GM23338 (cell line): ENCODE measurements around the gene TJP1.

Source experiments
- CREB1 ChIP-seq: fragments of 250-450 bp; sonication (Bioruptor Pico); IDR thresholded peaks from 2 replicates; pipeline ENCODE4 v1.5.0; 2020; ENCODE audit warnings: low read depth, mild to moderate bottlenecking, moderate library complexity
- ETS1 ChIP-seq: IDR thresholded peaks from 2 replicates; pipeline ENCODE4 v1.6.1; 2016; ENCODE audit warnings: antibody characterized with exemption
- EZH2 ChIP-seq: fragments of 200-600 bp; sonication (generic); IDR thresholded peaks from one replicate; pipeline ENCODE4 v1.8.0; 2017; ENCODE audit warnings: antibody characterized with exemption, mild to moderate bottlenecking, low read depth; ENCODE audit not compliant: unreplicated experiment
- EZH2phosphoT487 ChIP-seq: fragments of 200-600 bp; sonication (generic); IDR thresholded peaks from one replicate; pipeline ENCODE4 v1.8.1; 2018; ENCODE audit warnings: antibody characterized with exemption; ENCODE audit not compliant: unreplicated experiment
- JUNB ChIP-seq: IDR thresholded peaks from one replicate; pipeline ENCODE4 v1.6.1; 2016; ENCODE audit warnings: antibody characterized with exemption; ENCODE audit not compliant: unreplicated experiment
- NANOG ChIP-seq: IDR thresholded peaks from 2 replicates; pipeline ENCODE4 v1.6.1; 2016; ENCODE audit warnings: antibody characterized with exemption, borderline replicate concordance
- POLR2AphosphoS5 ChIP-seq: IDR thresholded peaks from 2 replicates; pipeline ENCODE4 v1.6.1; 2016; ENCODE audit warnings: antibody characterized with exemption, low read depth
- REST ChIP-seq: IDR thresholded peaks from one replicate; pipeline ENCODE4 v1.6.1; 2018; ENCODE audit warnings: antibody characterized with exemption; ENCODE audit not compliant: unreplicated experiment
- STAT1 ChIP-seq: IDR thresholded peaks from one replicate; pipeline ENCODE4 v1.6.1; 2016; ENCODE audit warnings: antibody characterized with exemption; ENCODE audit not compliant: unreplicated experiment
- ZNF114 ChIP-seq: fragments of 250-450 bp; sonication (Bioruptor Pico); IDR thresholded peaks from 2 replicates; pipeline ENCODE4 v1.5.0; 2020; ENCODE audit warnings: mild to moderate bottlenecking, moderate library complexity
- ZNF331 ChIP-seq: fragments of 250-450 bp; sonication (Bioruptor Pico); IDR thresholded peaks from 2 replicates; pipeline ENCODE4 v1.5.0; 2020; ENCODE audit warnings: low read depth, mild to moderate bottlenecking, moderate library complexity
- TF ChIP-seq, protein P1 (sequence below), 2 experiments: fragments of 200-600 bp in 1 of 2; sonication (generic) in 1 of 2; conservative IDR thresholded peaks; 2 replicates each; pipeline versions ENCODE4 v1.5.1 to v1.6.1; 2016 to 2017; ENCODE audit warnings: antibody characterized with exemption in 2 of 2, low read depth in 2 of 2, mild to moderate bottlenecking in 2 of 2, moderate library complexity in 1 of 2
- TF ChIP-seq, protein P2 (sequence below): fragments of 250-450 bp; sonication (Bioruptor Pico); IDR thresholded peaks from 2 replicates; pipeline ENCODE4 v1.5.0; 2020; ENCODE audit warnings: mild to moderate bottlenecking, moderate library complexity

DNA sequence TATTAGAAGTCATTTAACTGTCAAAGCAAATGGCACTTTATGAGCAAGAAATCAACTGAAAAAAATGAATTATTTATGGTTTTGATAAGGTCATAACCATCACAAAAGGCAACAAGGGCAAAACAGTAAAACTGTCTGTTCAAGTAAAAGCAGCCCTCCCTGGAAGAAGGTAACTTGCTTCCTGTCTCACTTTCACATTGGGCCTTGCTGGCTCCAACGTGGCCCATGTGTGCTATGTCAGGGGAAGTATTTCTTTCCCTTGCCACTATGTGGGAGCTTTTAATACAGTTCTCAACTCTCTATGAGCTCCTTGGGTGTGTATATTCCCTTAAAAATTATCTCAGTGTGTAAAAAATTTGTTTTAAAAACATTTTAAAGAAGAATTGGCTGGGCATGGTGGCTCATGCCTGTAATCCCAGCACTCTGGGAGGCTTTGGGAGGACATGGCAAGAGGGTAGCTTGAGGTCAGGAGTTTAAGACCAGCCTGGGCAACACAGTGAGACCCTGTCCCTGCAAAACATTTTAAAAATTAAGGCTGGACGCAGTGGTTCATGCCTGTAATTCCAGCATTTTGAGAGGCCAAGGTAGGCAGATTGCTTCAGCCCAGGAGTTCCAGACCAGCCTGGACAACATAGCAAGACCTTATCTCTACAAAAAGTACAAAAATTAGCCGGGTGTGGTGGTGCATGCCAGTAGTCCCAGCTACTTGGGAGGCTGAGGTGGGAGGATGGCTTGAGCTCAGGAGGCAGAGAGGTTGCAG is 45.2 kb upstream of the TJP1 start:
- no peak for TF ChIP-seq REST
- TF ChIP-seq, protein P1, sequence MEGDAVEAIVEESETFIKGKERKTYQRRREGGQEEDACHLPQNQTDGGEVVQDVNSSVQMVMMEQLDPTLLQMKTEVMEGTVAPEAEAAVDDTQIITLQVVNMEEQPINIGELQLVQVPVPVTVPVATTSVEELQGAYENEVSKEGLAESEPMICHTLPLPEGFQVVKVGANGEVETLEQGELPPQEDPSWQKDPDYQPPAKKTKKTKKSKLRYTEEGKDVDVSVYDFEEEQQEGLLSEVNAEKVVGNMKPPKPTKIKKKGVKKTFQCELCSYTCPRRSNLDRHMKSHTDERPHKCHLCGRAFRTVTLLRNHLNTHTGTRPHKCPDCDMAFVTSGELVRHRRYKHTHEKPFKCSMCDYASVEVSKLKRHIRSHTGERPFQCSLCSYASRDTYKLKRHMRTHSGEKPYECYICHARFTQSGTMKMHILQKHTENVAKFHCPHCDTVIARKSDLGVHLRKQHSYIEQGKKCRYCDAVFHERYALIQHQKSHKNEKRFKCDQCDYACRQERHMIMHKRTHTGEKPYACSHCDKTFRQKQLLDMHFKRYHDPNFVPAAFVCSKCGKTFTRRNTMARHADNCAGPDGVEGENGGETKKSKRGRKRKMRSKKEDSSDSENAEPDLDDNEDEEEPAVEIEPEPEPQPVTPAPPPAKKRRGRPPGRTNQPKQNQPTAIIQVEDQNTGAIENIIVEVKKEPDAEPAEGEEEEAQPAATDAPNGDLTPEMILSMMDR (conservative IDR thresholded peaks at IDR 0.05; ENCODE audit: low read depth in 2 of 2), result no peak
- no peak for TF ChIP-seq EZH2phosphoT487
- no peak for TF ChIP-seq CREB1 (CRISPR knock-in tag)
- no peak for TF ChIP-seq EZH2
- no peak for TF ChIP-seq POLR2AphosphoS5
- TF ChIP-seq NANOG, result no peak
- TF ChIP-seq JUNB, result no peak
- TF ChIP-seq STAT1, result no peak
- TF ChIP-seq, protein P2, sequence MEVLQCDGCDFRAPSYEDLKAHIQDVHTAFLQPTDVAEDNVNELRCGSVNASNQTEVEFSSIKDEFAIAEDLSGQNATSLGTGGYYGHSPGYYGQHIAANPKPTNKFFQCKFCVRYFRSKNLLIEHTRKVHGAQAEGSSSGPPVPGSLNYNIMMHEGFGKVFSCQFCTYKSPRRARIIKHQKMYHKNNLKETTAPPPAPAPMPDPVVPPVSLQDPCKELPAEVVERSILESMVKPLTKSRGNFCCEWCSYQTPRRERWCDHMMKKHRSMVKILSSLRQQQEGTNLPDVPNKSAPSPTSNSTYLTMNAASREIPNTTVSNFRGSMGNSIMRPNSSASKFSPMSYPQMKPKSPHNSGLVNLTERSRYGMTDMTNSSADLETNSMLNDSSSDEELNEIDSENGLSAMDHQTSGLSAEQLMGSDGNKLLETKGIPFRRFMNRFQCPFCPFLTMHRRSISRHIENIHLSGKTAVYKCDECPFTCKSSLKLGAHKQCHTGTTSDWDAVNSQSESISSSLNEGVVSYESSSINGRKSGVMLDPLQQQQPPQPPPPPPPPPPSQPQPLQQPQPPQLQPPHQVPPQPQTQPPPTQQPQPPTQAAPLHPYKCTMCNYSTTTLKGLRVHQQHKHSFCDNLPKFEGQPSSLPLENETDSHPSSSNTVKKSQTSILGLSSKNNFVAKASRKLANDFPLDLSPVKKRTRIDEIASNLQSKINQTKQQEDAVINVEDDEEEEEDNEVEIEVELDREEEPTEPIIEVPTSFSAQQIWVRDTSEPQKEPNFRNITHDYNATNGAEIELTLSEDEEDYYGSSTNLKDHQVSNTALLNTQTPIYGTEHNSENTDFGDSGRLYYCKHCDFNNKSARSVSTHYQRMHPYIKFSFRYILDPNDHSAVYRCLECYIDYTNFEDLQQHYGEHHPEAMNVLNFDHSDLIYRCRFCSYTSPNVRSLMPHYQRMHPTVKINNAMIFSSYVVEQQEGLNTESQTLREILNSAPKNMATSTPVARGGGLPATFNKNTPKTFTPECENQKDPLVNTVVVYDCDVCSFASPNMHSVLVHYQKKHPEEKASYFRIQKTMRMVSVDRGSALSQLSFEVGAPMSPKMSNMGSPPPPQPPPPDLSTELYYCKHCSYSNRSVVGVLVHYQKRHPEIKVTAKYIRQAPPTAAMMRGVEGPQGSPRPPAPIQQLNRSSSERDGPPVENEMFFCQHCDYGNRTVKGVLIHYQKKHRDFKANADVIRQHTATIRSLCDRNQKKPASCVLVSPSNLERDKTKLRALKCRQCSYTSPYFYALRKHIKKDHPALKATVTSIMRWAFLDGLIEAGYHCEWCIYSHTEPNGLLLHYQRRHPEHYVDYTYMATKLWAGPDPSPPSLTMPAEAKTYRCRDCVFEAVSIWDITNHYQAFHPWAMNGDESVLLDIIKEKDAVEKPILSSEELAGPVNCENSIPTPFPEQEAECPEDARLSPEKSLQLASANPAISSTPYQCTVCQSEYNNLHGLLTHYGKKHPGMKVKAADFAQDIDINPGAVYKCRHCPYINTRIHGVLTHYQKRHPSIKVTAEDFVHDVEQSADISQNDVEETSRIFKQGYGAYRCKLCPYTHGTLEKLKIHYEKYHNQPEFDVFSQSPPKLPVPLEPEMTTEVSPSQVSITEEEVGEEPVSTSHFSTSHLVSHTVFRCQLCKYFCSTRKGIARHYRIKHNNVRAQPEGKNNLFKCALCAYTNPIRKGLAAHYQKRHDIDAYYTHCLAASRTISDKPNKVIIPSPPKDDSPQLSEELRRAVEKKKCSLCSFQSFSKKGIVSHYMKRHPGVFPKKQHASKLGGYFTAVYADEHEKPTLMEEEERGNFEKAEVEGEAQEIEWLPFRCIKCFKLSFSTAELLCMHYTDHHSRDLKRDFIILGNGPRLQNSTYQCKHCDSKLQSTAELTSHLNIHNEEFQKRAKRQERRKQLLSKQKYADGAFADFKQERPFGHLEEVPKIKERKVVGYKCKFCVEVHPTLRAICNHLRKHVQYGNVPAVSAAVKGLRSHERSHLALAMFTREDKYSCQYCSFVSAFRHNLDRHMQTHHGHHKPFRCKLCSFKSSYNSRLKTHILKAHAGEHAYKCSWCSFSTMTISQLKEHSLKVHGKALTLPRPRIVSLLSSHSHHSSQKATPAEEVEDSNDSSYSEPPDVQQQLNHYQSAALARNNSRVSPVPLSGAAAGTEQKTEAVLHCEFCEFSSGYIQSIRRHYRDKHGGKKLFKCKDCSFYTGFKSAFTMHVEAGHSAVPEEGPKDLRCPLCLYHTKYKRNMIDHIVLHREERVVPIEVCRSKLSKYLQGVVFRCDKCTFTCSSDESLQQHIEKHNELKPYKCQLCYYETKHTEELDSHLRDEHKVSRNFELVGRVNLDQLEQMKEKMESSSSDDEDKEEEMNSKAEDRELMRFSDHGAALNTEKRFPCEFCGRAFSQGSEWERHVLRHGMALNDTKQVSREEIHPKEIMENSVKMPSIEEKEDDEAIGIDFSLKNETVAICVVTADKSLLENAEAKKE (CRISPR knock-in tag), result no peak
- no peak for TF ChIP-seq ETS1
- no peak for TF ChIP-seq ZNF331 (CRISPR knock-in tag)
- TF ChIP-seq ZNF114 (CRISPR knock-in tag), result no peak
